SKM-1 treated with dmso at 0.1 percent for 144 hours (cell line): ENCODE measurements around the gene SEPTIN3.

Source experiments
- DNase-seq: peaks from one replicate; lab custom pipeline; 2025; ENCODE audit not compliant: unreplicated experiment; lab: John Stamatoyannopoulos, UW

The SEPTIN3 gene

DNA sequence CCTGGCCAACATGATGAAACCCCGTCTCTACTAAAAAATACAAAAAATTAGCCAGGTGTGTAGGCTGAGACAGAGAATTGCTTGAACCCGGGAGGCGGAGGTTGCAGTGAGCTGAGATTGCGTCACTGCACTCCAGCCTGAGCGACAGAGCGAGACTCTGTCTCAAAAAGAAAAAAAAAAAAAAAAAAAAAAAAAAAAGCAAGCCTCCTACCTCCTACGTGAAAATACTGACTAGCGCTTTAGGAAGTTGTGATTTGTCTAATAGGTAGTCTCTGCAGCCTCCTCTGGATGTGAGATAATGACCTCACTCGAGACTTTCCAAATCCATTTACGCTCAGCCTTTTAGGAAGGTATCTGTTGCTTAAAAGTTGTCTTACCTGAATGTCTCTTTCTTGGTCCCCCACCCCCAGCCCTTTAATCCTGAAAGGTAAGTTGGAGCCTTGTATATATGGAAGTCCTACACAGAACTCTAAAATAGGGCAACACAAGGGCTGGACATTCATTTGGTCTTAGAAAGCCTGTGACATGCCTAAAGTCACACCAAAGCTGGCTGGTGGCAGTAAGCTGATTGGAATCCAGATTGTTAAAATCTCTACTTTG is 5.5 kb downstream of the SEPTIN3 start:
- no peak for DNase-seq

DNA sequence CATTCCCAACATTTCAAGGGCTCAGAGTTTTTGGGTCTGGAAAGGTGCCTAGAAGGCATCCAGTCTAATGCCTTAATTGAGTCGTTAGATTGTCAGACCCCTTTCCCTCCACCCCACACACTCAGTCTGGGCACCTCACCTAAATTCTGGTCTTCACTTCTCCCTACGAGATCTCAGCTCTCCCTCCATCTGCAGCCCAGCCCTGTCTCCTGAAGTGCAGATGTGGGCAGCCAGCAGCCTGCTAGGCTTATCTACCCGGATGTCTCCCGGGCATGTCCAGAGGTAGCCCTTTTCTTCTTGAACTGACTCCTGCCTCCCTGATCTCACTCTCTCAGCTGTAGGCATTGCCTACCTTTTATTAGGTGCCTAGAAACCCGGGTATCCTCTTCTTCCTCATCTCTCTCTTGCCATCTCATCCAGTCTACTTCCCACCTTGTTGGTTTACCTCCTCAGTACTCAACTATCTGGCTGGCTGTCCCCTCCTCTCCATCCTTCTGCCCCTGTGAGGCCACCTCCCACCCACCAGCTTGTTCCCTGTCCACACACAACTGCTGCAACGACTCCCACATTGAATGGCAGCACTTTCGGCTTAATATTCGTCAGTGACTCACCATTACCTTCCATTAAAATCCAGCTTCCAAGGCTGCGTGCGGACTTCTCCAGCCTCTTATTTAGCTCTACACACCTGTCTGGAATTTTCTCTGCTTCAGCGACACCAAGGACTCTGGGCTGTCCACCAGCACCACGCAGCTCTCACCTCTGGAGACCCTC is 6.2 kb downstream of the SEPTIN3 start:
- DNase-seq: no peak

DNA sequence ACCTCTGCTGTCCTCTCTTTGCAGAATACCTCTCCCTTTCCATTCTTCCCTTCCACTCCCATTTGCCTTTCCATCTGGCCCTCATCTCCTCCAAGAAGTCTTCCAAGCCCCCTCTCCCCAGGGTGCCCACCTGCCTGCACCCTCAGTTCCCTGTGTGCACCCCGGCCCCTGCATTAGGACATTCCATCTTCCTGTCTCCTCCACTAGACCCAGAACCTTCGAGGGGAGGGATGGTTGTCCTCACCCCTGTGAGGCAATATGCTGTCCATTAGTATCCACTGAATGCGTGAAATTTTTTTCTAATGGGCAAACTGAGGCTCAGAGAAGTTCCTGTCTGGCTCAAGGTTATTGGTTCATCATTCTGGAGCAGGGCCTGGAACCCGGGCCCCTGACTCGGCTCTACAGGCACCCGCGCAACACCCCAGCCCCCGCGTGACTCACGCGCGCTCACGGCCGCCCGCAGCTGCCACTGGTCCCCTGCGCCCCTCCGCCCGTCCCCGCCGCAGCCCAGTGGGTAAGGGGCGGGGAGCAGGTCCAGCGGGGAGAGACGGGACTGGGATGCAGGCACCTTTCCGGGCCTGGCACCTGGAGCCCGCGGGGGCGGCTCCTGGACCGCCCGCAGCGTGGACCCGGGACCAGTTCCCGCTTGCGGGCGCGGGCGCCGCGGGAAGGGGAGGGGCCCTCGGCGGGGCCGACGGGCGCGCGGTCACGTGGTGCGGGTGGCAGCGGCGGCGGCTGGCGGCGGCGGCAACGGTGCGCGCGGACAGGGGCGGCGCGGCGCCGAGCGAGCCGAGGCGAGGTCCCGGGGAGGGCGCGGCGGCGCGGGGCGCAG is 7.0 kb downstream of the SEPTIN3 start:
- no peak for DNase-seq

DNA sequence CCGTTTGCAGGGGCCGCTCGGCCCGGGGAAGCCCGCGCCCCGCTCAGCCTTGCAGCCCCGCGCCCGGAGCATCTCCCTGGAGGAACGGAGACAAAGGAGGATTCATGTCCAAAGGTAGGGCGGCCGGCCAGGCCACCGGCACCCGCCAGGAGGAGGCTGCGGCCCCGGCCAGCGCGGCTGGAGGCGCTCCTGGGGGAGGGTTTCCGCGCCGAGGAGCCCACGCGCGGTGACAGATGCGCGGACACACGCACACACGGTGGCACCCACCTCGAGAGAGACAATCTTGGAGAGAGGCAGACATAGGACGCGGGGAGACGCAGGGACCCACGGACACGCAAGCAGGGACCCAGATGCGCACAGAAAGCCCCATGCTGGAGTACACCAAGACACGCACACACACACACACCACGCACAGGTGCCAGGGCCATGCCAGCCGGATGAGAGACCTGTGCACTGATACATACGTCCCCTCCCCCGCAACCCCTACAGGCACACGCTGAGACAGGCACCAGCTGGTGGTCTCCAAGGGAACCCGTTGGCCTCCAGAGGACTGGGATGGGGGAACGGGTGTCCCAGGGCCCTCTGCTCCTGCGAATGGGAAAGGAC is 7.8 kb downstream of the SEPTIN3 start:
- no peak for DNase-seq

DNA sequence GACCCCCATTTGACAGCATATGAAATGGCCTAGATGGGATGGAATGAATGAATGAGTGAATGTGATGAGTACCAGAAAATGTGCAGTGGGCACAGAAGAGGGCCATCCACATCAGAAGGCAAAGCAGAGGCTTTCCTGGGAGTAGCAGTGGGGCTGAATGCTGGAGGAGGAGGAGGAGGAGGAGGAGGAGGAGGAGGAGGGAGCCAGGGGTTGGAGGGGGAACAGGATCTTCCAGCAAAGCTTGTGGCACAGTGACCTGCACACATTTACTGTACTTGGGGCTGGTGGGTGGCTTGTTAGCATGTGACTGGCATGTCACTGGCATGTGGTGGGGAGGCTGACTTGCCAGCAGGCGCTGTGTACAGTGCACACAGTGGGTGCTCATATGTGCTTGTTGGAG is 9.5 kb downstream of the SEPTIN3 start:
- no peak for DNase-seq

DNA sequence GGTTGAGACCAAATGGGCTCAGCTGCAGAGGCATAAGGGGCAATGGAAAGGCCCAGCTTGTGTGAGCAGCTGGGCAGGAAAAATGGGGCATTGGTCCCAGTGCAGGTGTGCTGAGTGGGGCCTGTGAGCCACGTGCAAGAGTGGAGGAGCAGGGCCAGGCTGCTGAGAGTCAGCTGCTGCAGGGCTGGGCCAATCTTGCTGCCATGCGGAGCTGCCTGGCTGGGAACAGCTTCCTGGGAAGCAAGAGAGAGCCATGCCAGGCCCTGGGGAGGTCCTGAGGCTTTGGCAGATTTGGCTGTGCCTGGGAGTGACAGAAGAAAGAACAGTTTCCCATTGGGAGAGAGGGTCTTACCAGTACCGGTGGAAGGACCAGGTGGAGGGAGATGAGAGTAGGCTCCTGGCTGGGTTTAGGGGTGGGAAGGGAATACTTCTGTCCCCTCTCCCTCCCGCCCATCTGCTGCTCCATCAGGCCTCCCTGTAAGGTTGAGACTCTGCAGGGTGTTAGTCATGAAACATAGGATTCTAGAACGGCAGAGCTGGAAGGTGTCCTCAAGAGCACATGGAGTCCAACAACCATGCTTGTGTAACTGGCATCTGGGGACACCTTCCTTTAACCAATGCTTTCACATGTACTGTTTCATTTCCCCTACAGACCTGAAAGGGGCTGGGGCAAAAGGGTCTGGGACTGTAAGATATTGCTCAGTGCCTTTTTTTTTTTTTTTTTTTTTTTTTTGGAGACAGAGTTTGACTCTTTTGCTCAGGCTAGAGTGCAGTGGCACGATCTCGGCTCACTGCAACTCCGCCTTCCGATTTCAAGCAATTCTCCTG is 10.4 kb downstream of the SEPTIN3 start:
- no peak for DNase-seq

DNA sequence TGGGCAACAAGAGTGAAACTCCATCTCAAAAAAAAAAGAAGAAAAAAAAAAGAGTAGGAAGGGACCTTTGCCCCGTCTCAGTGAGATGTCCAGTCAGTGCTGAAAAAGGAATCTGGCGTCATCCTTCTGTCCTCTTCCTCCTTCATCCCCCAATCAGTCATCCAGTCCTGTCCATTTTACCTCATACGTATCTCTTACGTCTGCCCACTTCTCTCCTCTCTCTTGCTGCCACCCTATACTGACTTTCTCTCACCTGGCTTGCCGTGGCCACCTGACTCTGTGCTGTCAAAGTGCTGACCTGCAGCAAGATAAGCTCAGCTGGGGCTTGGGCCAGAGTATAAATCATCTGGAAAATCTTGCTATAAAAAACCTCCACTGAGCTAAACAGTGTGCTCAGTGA is 13.6 kb downstream of the SEPTIN3 start:
- no peak for DNase-seq

DNA sequence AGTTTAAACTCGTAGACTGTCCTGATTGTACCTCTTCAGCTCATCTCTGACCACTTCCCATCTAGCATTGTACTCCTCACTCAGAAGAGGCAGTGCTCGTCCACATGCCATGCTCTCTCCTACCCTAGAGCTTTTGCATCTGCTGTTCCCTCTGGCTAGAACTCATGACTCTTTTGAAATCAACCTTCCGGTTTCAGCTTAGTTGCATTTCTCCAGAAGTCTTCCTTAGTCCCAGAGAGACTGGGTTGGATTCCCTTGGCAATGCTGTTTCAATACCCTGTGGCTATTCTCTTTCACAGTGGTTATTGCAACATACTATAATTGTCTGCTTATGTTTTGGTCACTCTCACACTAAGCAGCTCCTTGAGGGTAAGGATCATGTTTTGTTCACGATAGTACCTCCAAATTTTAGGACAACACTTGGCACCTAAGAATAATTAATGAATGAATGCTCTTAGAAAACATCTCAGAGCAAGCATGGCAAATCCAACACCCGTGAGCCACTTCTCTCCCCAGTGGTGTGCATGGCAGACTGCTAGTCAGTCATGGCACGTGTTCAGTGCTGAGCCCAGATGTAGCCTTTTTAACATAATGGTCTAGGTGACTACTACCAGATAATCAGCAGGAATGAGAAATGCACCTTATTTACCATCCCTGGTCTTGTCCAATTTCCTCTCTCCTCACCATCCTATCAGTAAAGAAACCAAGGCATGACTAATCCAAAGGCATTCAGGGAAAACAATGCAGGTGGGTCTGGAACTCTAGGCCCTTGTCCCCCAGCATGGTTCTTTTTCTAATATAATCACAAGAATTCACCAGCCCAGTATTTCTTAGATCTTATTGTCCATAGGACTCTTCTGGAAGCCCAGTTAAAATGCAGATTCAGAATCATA is 14.5 kb downstream of the SEPTIN3 start:
- peak; percentile 70 for DNase-seq

DNA sequence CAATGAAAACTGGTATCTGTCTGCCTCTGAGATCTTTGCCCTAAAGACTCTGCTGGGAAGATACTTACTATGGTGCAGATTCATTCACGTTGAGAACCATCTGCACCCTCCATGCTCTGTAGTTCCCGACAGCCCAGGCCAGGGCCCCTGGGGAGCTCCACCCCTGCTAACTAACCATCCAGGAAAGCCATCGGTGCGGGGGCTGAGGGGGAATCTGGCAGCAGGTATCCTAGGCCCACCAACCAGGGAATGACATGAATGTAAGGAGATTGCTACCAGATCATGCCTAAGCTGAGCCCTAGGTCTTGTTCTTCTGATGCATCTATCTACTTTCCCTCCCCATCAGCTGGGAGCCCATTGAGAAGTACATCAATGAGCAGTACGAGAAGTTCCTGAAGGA is 18.0 kb downstream of the SEPTIN3 start:
- DNase-seq: no peak

DNA sequence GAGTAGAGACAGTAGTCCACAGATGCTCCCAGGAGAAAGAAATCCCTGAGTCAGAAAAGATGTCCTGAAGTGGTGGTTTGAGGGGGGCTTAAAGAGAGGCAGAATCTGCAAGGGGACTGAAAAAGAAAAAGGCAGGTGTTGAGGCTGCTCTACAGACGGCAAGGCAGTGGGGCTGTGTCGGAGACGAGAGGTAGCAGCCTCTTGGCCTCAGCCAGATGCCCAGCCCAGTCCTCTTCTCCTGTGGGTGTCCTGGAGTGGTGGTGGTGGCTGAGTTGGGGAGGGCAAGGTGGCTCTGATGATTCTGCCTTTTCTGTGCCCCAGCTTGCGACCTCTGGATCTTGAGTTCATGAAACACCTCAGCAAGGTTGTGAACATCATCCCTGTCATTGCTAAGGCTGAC is 20.0 kb downstream of the SEPTIN3 start:
- no peak for DNase-seq

DNA sequence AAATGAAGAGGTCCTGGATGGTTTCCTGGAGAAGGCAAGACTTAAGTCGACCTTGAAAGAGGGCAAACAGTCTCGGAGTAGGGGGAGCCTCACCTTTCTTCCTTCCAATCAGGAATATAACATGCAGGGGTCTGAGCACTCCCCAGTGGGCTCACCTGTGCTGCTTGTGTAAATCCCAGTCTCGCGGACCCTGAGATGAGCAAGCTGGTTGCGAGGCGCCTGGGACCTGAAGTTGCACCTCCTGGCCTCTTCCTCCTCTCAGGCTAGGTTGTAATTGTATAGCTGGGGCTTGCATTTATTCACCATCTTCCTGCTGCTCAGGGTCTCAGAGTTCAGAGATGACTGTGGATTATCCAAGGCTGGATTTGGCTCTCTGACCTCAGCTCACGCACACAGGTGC is 21.9 kb downstream of the SEPTIN3 start:
- no peak for DNase-seq

DNA sequence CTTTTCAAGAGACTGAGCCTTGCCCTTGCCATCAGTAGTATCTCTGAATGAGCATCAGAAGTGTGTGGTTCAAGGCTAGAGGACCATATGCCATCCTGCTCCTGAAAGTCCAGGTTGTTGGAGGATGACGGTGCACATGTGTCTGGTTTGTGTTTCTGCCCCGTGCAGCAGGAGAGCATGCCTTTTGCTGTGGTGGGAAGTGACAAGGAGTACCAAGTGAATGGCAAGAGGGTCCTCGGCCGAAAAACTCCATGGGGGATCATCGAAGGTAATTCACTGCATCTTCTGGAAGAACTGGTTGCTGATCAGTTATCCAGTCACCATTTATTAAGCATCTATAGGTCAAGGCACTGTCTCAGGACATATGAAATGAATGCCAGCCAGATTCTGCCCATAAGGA is 23.3 kb downstream of the SEPTIN3 start:
- DNase-seq: no peak

DNA sequence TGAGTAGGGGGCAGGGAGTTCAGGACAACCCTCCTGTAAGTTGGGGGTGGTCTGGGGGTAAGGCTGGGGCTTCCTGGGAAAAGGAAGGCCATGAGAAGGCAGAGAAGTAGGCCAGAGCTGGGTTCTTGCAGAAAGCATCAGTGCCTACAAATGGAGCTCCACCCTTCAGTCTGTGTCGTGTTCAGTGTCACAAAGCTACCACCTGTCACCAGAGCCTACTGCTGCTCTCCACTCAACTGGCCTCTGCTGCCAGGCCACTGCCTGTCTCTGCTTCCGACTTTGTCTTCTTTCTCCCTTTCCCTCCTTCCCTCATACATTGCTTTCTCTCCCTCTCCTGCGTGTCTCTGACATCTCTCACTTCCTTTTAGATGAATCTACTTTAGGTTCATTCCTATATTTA is 26.0 kb downstream of the SEPTIN3 start:
- DNase-seq: no peak

DNA sequence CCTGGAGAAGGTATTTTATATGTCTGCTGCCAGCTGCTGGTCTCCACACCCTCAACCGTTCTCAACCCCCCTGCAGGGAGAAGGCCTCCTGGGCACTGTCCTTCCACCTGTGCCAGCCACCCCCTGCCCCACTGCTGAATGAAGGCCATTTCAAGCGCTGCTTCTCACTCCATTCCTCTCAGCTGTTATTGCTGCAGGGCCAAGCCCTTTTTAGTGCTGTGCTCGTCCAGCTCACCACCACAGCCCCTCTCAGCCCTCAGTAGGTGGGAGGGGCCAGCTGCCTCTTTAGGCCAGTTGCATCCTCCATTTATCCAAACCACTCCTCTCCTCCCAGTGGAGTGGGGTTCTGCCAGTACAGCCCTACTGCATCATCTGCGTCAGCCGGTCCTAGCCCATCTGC is 27.6 kb downstream of the SEPTIN3 start:
- DNase-seq: no peak

DNA sequence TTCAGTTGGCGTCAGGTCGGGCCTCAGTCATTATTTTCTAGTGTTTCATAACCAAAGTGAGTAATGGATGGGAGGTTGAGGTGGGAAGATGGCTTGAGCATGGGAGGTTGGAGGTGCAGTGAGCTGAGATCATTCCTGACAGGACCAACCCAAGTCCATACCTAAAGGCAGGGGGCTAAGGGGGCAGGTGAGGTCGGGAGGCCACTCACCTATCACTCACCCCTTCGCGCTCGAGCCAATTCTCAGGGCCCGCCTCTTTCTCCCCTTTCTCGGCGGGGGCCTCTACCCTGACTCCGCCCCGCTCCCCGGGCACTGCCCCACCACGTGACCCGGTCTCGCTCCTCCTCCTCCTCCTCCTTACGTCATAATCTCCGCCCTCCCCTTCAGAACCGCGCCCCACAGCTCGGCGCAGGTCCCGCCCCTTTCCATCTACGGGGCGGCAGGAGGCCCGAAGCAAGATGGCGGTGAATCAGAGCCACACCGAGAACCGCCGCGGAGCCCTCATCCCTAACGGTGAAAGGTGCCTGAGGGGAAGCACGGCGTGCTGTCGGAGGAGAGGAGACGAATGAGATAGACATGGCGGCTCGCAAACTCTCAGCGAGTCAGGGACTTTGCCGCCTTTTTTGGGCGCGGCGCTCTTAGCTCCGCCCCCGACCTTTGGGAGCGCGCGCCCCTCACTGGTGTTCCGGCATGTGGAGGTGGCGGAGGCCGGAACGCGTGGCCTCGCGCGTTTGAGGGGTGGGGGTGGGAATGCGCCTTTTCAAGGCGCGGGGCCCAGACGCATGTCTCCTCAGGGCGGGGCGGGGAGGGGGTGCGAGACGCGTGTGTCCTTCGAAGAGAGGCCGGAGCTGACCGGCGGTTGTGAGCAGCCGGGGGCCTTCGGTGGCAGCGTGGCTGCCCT is 29.4 kb downstream of the SEPTIN3 start, which contains the start of gene WBP2NL:
WBP2NL (plus strand) TSS at position 428 of the 901 bp plus-strand sequence; CDS start at position 459, 31 bp downstream.
- DNase-seq: peak; percentile 60

DNA sequence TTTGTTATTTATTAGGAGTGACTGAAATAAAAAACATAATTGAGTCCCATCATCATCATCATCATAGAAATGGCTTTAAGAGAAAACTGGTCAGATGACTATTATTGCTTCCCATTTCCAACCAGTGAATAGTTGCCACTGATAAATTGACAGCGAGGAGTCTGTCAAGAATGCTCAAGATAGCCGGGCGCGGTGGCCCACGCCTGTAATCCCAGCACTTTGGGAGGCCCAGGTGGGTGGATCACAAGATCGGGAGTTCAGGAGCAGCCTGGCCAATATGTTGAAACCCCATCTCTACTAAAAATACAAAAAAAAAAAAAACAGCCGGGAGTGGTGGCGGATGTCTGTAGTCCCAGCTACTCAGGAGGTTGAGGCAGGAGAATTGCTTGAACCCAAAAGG is 31.2 kb downstream of the SEPTIN3 start:
- no peak for DNase-seq

DNA sequence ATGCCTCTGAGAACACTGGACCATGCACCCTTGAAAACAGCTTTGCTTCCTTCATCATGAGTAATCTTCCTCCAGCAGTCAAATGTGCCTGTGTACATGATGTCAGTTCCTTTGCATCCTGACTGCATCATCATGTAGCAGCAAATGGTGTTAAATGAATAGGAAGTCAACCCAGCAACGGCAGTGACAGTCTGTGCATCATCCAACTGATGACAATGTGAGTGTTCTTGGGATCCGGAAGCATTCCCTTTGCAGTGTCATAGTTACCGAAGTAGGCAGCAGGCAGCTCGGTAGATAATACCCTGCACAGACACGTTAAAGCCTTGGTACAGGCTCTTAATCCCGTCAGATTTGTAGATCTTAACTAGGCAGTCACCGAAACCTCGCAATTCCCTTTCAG is 31.9 kb downstream of the SEPTIN3 start:
- DNase-seq: no peak

DNA sequence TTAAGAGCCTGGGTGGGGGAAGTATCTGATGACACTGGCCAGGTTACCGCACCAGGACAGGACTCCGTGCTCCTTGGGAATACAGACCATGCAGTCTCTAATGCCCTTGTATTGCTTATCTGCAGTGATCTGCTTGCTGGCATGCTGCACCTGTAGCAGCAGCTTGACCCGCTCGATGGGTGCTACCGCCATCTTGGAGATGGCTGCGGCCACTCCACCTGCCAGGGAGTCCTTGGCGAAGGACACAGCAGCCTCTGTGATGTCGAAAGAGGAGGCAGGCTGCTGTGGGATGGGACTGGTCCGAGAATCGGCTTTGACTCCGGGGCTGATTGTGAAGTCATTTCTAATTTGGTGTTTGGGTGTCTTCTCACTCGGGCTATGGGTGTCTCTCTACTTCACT is 32.5 kb downstream of the SEPTIN3 start:
- no peak for DNase-seq

DNA sequence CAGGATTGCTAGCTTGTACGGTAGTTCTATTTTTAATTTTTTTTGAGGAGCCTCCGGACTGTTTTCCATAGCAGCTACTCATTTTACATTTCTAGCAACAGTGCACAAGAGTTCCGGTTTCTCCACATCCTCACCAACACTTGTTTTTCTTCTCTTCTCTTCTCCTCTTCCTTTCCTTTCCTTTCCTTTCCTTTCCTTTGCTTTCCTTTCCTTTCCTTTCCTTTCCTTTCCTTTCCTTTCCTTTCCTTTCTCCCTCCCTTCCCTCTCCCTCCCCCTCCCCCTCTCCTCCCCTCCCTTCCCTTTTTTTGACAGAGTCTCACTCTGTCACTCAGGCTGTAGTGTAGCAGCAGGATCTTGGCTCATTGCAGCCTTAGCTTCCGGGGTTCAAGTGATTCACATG is 38.7 kb downstream of the SEPTIN3 start:
- DNase-seq: no peak
